CD4-positive, alpha-beta T cell treated with Interleukin-15 for 4 hours (primary cell): Measurements from ENCODE around the gene TMTC1.

Experiments
- DNase-seq: peaks from one replicate; pipeline ENCODE4 v3.0.0-alpha.2; 2020; ENCODE audit warnings: low spot score

TMTC1 gene

GRCh38 chr12:29612912-29613311, 170.8 kb downstream of the TMTC1 start:
- no peak for DNase-seq

- no peak for DNase-seq
Observed at GRCh38 chr12:29611906-29612305, 171.8 kb downstream of the TMTC1 start.

GRCh38 chr12:29610473-29611170, 173.1 kb downstream of the TMTC1 start:
- DNase-seq = no peak

GRCh38 chr12:29609431-29610215, 174.1 kb downstream of the TMTC1 start:
- DNase-seq = no peak

GRCh38 chr12:29608581-29608980, 175.2 kb downstream of the TMTC1 start:
- DNase-seq = no peak

- DNase-seq = no peak
Observed at GRCh38 chr12:29599381-29599780, 184.4 kb downstream of the TMTC1 start.

GRCh38 chr12:29595071-29595755, 188.5 kb downstream of the TMTC1 start:
- no peak for DNase-seq

- no peak for DNase-seq
Observed at GRCh38 chr12:29593001-29593400, 190.7 kb downstream of the TMTC1 start.

- no peak for DNase-seq
Observed at GRCh38 chr12:29591140-29592020, 192.4 kb downstream of the TMTC1 start.

- DNase-seq = no peak
Observed at GRCh38 chr12:29589851-29590250, 193.9 kb downstream of the TMTC1 start.

GRCh38 chr12:29589286-29589820, 194.4 kb downstream of the TMTC1 start:
- no peak for DNase-seq

GRCh38 chr12:29582677-29583272, 201.0 kb downstream of the TMTC1 start:
- no peak for DNase-seq

GRCh38 chr12:29582146-29582545, 201.6 kb downstream of the TMTC1 start:
- DNase-seq = no peak

GRCh38 chr12:29581631-29582030, 202.1 kb downstream of the TMTC1 start:
- DNase-seq = no peak

- no peak for DNase-seq
Observed at GRCh38 chr12:29580971-29581370, 202.8 kb downstream of the TMTC1 start.

- no peak for DNase-seq
Observed at GRCh38 chr12:29578731-29579130, 205.0 kb downstream of the TMTC1 start.

- DNase-seq = no peak
Observed at GRCh38 chr12:29578070-29578469, 205.7 kb downstream of the TMTC1 start.

GRCh38 chr12:29574500-29574899, 209.2 kb downstream of the TMTC1 start:
- DNase-seq = no peak

- DNase-seq = no peak
Observed at GRCh38 chr12:29572938-29573337, 210.8 kb downstream of the TMTC1 start.

GRCh38 chr12:29572464-29572863, 211.3 kb downstream of the TMTC1 start:
- DNase-seq = no peak

- no peak for DNase-seq
Observed at GRCh38 chr12:29569132-29569757, 214.5 kb downstream of the TMTC1 start.
